ENCODE data around the gene SLC6A18. TPM values are rescaled to one million over a fixed set of nuclear protein-coding genes. Genes with fewer than 3 reads are reported as not detected.

Gene SLC6A18
- total RNA-seq, 1 experiment from 2014 or later = not detected

DNA sequence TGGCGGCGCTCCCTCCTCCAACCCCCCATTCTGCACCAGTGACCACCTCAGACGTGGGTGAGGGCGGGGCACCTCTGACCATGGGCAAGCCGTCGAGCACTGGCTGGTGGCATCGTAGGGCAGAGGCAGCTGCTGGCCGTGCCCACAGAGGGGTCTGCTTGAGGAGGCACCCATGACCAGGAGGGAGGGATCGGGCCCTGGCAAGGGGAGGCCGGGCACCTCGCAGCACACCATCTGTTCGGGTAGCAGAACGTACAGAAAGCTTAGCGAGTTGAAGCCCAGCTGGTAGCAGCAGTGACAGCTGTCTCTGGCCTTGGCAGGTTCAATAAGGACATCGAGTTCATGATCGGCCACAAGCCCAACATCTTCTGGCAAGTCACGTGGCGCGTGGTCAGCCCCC is 4.3 kb upstream of the SLC6A18 start:
- Mint-ChIP-seq H3K27ac (ENCODE audit: unreplicated experiment) (no peak overlapping the region), H3K9me3 (ENCODE audit: low read depth, unreplicated experiment) (peaks cover 4% of the 10 kb centered on the region), H3K27me3 (ENCODE audit: unreplicated experiment) (peaks cover 47% of the 10 kb centered on the region), H3K4me1 (ENCODE audit: low read depth, unreplicated experiment) (no peaks in the 10 kb centered on the region), H3K4me3 (ENCODE audit: low read depth, unreplicated experiment) (no peak overlapping the region), H3K36me3 (ENCODE audit: insufficient read depth, unreplicated experiment) (no peaks in the 10 kb centered on the region)
- no TSS peak for BruUV-seq (replicated peaks)
- no peak for DNase-seq
- intact Hi-C loops (cut with micrococcal nuclease; ENCODE audit: unreplicated experiment) = no loop called here
- CTCF ChIA-PET = no interaction called here
- TF ChIP-seq, protein P1, sequence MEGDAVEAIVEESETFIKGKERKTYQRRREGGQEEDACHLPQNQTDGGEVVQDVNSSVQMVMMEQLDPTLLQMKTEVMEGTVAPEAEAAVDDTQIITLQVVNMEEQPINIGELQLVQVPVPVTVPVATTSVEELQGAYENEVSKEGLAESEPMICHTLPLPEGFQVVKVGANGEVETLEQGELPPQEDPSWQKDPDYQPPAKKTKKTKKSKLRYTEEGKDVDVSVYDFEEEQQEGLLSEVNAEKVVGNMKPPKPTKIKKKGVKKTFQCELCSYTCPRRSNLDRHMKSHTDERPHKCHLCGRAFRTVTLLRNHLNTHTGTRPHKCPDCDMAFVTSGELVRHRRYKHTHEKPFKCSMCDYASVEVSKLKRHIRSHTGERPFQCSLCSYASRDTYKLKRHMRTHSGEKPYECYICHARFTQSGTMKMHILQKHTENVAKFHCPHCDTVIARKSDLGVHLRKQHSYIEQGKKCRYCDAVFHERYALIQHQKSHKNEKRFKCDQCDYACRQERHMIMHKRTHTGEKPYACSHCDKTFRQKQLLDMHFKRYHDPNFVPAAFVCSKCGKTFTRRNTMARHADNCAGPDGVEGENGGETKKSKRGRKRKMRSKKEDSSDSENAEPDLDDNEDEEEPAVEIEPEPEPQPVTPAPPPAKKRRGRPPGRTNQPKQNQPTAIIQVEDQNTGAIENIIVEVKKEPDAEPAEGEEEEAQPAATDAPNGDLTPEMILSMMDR (IDR thresholded peaks at IDR 0.05; ENCODE audit: unreplicated experiment) = no peak

DNA sequence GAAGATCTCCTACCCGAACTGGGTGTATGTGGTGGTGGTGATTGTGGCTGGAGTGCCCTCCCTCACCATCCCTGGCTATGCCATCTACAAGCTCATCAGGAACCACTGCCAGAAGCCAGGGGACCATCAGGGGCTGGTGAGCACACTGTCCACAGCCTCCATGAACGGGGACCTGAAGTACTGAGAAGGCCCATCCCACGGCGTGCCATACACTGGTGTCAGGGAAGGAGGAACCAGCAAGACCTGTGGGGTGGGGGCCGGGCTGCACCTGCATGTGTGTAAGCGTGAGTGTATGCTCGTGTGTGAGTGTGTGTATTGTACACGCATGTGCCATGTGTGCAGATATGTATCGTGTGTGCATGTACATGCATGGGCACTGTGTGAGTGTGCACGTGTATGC is 3.5 kb upstream of the SLC6A18 start:
- Mint-ChIP-seq H3K27ac (ENCODE audit: unreplicated experiment) (no peak overlapping the region), H3K27me3 (ENCODE audit: unreplicated experiment) (peaks cover 54% of the 10 kb centered on the region), H3K9me3 (ENCODE audit: low read depth, unreplicated experiment) (peaks cover 4% of the 10 kb centered on the region), H3K4me3 (ENCODE audit: low read depth, unreplicated experiment) (no peak overlapping the region), H3K36me3 (ENCODE audit: insufficient read depth, unreplicated experiment) (no peaks in the 10 kb centered on the region), H3K4me1 (ENCODE audit: low read depth, unreplicated experiment) (no peaks in the 10 kb centered on the region)
- TF ChIP-seq, protein P1 (IDR thresholded peaks at IDR 0.05; ENCODE audit: unreplicated experiment) = no peak
- CTCF ChIA-PET = no interaction called here
- no TSS peak for BruUV-seq (replicated peaks)
- intact Hi-C loops (cut with micrococcal nuclease; ENCODE audit: unreplicated experiment) = no loop called here
- no peak for DNase-seq

DNA sequence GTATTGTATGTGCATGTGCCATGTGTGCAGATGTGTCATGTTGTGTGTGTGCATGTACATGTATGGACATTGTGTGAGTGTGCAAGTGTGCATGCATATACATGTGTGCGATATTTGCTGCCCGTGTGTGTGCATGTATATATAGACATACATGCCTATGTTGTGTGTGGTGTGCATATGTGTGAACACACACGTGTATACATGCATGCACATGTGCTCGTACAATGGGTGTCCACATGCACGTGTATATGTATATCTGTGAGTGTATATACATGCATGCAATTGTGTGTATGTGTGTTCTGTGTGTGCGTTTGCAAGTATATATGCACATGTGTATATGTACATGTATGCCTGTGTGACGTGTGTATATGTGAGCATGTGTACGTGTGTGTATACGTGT is 3.0 kb upstream of the SLC6A18 start:
- TF ChIP-seq, protein P1 (IDR thresholded peaks at IDR 0.05; ENCODE audit: unreplicated experiment) = no peak
- BruUV-seq (replicated peaks) = no TSS peak
- peaks cover 4% of the 10 kb centered on the region for H3K9me3 Mint-ChIP-seq (ENCODE audit: low read depth, unreplicated experiment)
- no peak overlapping the region for H3K27ac Mint-ChIP-seq (ENCODE audit: unreplicated experiment)
- no peaks in the 10 kb centered on the region for H3K36me3 Mint-ChIP-seq (ENCODE audit: insufficient read depth, unreplicated experiment)
- no peak overlapping the region for H3K4me3 Mint-ChIP-seq (ENCODE audit: low read depth, unreplicated experiment)
- DNase-seq = no peak
- no peaks in the 10 kb centered on the region for H3K4me1 Mint-ChIP-seq (ENCODE audit: low read depth, unreplicated experiment)
- CTCF ChIA-PET = no interaction called here
- intact Hi-C loops (cut with micrococcal nuclease; ENCODE audit: unreplicated experiment) = no loop called here
- peaks cover 59% of the 10 kb centered on the region for H3K27me3 Mint-ChIP-seq (ENCODE audit: unreplicated experiment)

DNA sequence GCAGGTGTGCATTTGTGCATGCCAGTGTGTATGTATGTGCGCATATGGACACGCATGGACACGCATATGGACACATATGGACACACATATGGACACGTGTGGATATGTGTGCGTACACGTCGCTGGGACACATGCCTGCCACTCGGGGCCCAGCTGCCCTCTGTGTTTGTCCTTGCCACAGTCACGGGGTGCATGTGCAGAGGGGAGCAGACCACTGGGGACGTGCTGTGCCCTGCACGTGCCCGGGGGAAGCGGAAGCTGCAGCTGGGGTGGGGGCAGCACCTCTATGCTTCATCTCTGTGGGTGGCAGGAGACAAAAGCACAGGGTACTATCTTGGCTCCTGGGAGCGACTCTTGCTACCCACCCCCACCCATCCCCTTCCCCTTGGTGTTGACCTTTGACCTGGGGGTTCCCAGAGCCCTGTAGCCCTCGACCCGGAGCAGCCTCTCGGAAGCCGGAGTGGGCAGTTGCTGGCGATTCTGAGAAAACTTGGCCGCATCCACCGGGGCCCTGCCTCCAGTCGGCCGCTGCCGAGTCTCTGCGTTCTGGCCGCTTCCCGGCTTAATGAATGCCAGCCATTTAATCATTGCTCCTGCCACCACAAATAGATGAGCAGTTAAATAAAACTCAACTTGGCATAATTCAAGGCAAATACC is 2.4 kb upstream of the SLC6A18 start:
- DNase-seq = no peak
- no TSS peak for BruUV-seq (replicated peaks)
- intact Hi-C loops (cut with micrococcal nuclease; ENCODE audit: unreplicated experiment) = no loop called here
- Mint-ChIP-seq H3K4me3 (ENCODE audit: low read depth, unreplicated experiment) (no peak overlapping the region), H3K27ac (ENCODE audit: unreplicated experiment) (no peak overlapping the region), H3K27me3 (ENCODE audit: unreplicated experiment) (peaks cover 59% of the 10 kb centered on the region), H3K36me3 (ENCODE audit: insufficient read depth, unreplicated experiment) (no peaks in the 10 kb centered on the region), H3K4me1 (ENCODE audit: low read depth, unreplicated experiment) (no peaks in the 10 kb centered on the region), H3K9me3 (ENCODE audit: low read depth, unreplicated experiment) (peaks cover 4% of the 10 kb centered on the region)
- CTCF ChIA-PET = no interaction called here
- TF ChIP-seq, protein P1 (IDR thresholded peaks at IDR 0.05; ENCODE audit: unreplicated experiment) = no peak
